Spleen (tissue), 11 donors: Measurements from ENCODE around the gene MTA1. TPM values are rescaled to one million over a fixed set of nuclear protein-coding genes. Genes with fewer than 3 reads are reported as not detected.

Source experiments
- DNase-seq: peaks from one replicate; pipeline ENCODE4 v3.0.0-alpha.2; 2020
- H3K27ac ChIP-seq, 8 donors: fragments of 200-600 bp; sonication (generic) in 7 of 8; 1 replicate in 4 of 8; 2 replicates in 4 of 8; pipeline versions ENCODE4 v1.5.0 to v1.8.0; 2016 to 2021; ENCODE audit warnings: inconsistent platforms in 4 of 8, mild to moderate bottlenecking in 4 of 8, moderate library complexity in 1 of 8
- H3K27me3 ChIP-seq, 7 donors: fragments of 200-600 bp; sonication (generic) in 6 of 7; replicated peaks in 1 of 7; 1 replicate in 4 of 7; 2 replicates in 3 of 7; pipeline versions ENCODE4 v1.5.0 to v1.8.0; 2016 to 2021; ENCODE audit warnings: inconsistent platforms in 3 of 7, mild to moderate bottlenecking in 1 of 7
- H3K36me3 ChIP-seq, 6 donors: fragments of 200-600 bp; sonication (generic) in 5 of 6; 1 replicate in 4 of 6; 2 replicates in 2 of 6; pipeline versions ENCODE4 v1.5.0 to v1.8.0; 2016 to 2021; ENCODE audit warnings: inconsistent platforms in 2 of 6
- H3K4me1 ChIP-seq, 6 donors: fragments of 200-600 bp; sonication (generic) in 5 of 6; 1 replicate in 3 of 6; 2 replicates in 3 of 6; pipeline versions ENCODE4 v1.5.0 to v1.8.0; 2016 to 2021; ENCODE audit warnings: inconsistent platforms in 3 of 6
- H3K4me3 ChIP-seq, 8 donors: fragments of 200-600 bp; sonication (generic) in 7 of 8; 1 replicate in 4 of 8; 2 replicates in 4 of 8; pipeline versions ENCODE4 v1.5.0 to v1.8.0; 2016 to 2021; ENCODE audit warnings: inconsistent platforms in 4 of 8, mild to moderate bottlenecking in 4 of 8, moderate library complexity in 2 of 8
- H3K9me3 ChIP-seq, 8 donors: fragments of 200-600 bp; sonication (generic) in 7 of 8; 1 replicate in 4 of 8; 2 replicates in 4 of 8; pipeline versions ENCODE4 v1.5.0 to v1.8.0; 2016 to 2021; ENCODE audit warnings: inconsistent platforms in 4 of 8
- CTCF ChIP-seq, 11 experiments: fragments of 200-600 bp in 7 of 11; fragments of 450-650 bp in 4 of 11; sonication (generic) in 4 of 11; IDR thresholded peaks in 8 of 11; conservative IDR thresholded peaks in 3 of 11; 1 replicate in 7 of 11; 2 replicates in 4 of 11; pipeline versions ENCODE4 v1.4.0 to v1.8.0; 2016 to 2021; ENCODE audit warnings: antibody characterized with exemption in 11 of 11, inconsistent platforms in 4 of 11, mild to moderate bottlenecking in 1 of 11
- POLR2A ChIP-seq, 3 donors: fragments of 450-650 bp; IDR thresholded peaks; one replicate each; pipeline ENCODE4 v1.5.1; 2017; ENCODE audit warnings: antibody characterized with exemption in 3 of 3, mild to moderate bottlenecking in 1 of 3
- POLR2AphosphoS5 ChIP-seq, 3 donors: sonication (generic); formaldehyde crosslinking; IDR thresholded peaks; one replicate each; pipeline ENCODE4 v1.5.1; 2017; ENCODE audit warnings: antibody characterized with exemption in 3 of 3
- WGBS, 5 donors: extraction: QIAGEN DNeasy Blood & Tissue Kit in 3 of 5; methylation state at CpG; one replicate each; pipeline versions ENCODE4 v1.1.5 to v1.1.7; 2013 to 2018; 5-methylcytosine and 5-hydroxymethylcytosine counted together
- intact Hi-C: fragments of 100-400 bp; cut with DNase I; formaldehyde crosslinking; loops from one replicate; pipeline ENCODE4 v1.15.0; 2023; ENCODE audit warnings: low total_unique reads
- polyA plus RNA-seq, 3 donors: library from polyadenylated mRNA; stranded (reverse); fragments of 200-250 nt; gene quantifications; one replicate each; pipeline ENCODE4 v1.2.1, GENCODE V29; 2013
- total RNA-seq, 7 donors: library from RNA; depleted of rRNA in 3 of 7; stranded (reverse); fragments of >200 nt in 3 of 7; fragmentation: NEBNext Ultra II Directional in 4 of 7; extraction: Animal tissue kit (Norgen Biotek cat#: 25700) in 4 of 7; gene quantifications; one replicate each; pipeline versions ENCODE4 v1.1.0 to v1.2.1, GENCODE V29; 2016 to 2021
- donor health status: healthy with polysubstance abuse.
- donor health status: DM: no; HTN: no; CAD: no; lungs with moderate emphysema.
- donor health status: DM: no; HTN: no; CAD: no.
- donor health status: Bipolar disorder and iron deficiency.
- donor health status: healthy.
- donor health status: DM: no; HTN: no; CAD: no.
- donor health status: DM: yes; HTN: yes; CAD: no.

Gene MTA1
- total and polyA plus RNA-seq, 10 donors, result 33.0 to 128 (median 78.2) TPM

GRCh38 chr14:105517096-105517495 lies 97.5 kb downstream of the MTA1 start:
- no peak for DNase-seq
- Histone ChIP-seq H3K9me3 (no peaks in the 10 kb centered on the region), H3K36me3 (no peaks in the 10 kb centered on the region), H3K27ac (no peak overlapping the region), H3K27me3 (peaks cover 0 to 59% (median 3%) of the 10 kb centered on the region in 7 donors), H3K4me1 (no peaks in the 10 kb centered on the region), H3K4me3 (no peak overlapping the region)
- intact Hi-C loops, result no loop called here
- WGBS, 5 donors, result 46 to 58% (median 54%) methylated on average over 5 of the region's 5 CpGs
- TF ChIP-seq CTCF (IDR thresholded peaks at IDR 0.05 in 8 of 11, conservative IDR thresholded peaks at IDR 0.05 in 3 of 11) (no peak), POLR2AphosphoS5 (IDR thresholded peaks at IDR 0.05) (no peak), POLR2A (IDR thresholded peaks at IDR 0.05) (no peak)

- Histone ChIP-seq H3K27ac (no peak overlapping the region), H3K4me1 (no peaks in the 10 kb centered on the region), H3K4me3 (no peak overlapping the region)
Observed at GRCh38 chr14:105519946-105520698, 100.5 kb downstream of the MTA1 start.

More at GRCh38 chr14:105519946-105520698, 100.5 kb downstream of the MTA1 start:
- Histone ChIP-seq H3K36me3 (no peaks in the 10 kb centered on the region), H3K9me3 (no peaks in the 10 kb centered on the region), H3K27me3 (peaks cover 0 to 44% (median 0%) of the 10 kb centered on the region in 7 donors)
- TF ChIP-seq POLR2AphosphoS5 (IDR thresholded peaks at IDR 0.05), result no peak
- no peak for TF ChIP-seq POLR2A (IDR thresholded peaks at IDR 0.05)
- TF ChIP-seq CTCF (IDR thresholded peaks at IDR 0.05 in 8 of 11, conservative IDR thresholded peaks at IDR 0.05 in 3 of 11), result no peak
- no peak for DNase-seq
- intact Hi-C loops, result no loop called here
- WGBS, 5 donors, result 70 to 74% (median 70%) methylated on average over 14 of the region's 14 CpGs

Other genes with a start within 250 kb of the MTA1 start
- 10 to 100 TPM; 10.1 to 31.1 (median 25.3) TPM for gene NUDT14, start 238.5 kb upstream of the MTA1 start, total RNA-seq
- 10 to 100 TPM; 17.7 to 25.4 (median 17.7) TPM for gene NUDT14, start 238.5 kb upstream of the MTA1 start, polyA plus RNA-seq
- gene BTBD6, start 171.3 kb upstream of the MTA1 start, total RNA-seq, result 10 to 100 TPM; 19.1 to 31.4 (median 23.6) TPM
- gene BTBD6, start 171.3 kb upstream of the MTA1 start, polyA plus RNA-seq, result 10 to 100 TPM; 28.2 to 30.2 (median 29.0) TPM
- 10 to 100 TPM; 37.7 to 71.2 (median 54.8) TPM for gene BRF1, start 118.8 kb upstream of the MTA1 start, total RNA-seq
- 10 to 100 TPM; 16.2 to 31.5 (median 23.8) TPM for gene BRF1, start 118.8 kb upstream of the MTA1 start, polyA plus RNA-seq
- gene PACS2, start 105.1 kb upstream of the MTA1 start, total RNA-seq, result 100 to 1,000 TPM in 4 of 7 donors, 10 to 100 TPM in 3; 69.8 to 148 (median 104) TPM
- 100 to 1,000 TPM in 1 of 3 donors, 10 to 100 TPM in 2; 32.2 to 101 (median 72.4) TPM for gene PACS2, start 105.1 kb upstream of the MTA1 start, polyA plus RNA-seq
- 1 to 10 TPM in 5 of 7 donors, under 1 TPM in 2; 0.33 to 5.3 (median 1.8) TPM for gene TEX22, start 21.3 kb upstream of the MTA1 start, total RNA-seq
- under 1 TPM; 0.33 to 0.59 (median 0.54) TPM for gene TEX22, start 21.3 kb upstream of the MTA1 start, polyA plus RNA-seq
- 100 to 1,000 TPM in 4 of 7 donors, 10 to 100 TPM in 3; 68.6 to 138 (median 100) TPM for gene CRIP2, start 55.0 kb downstream of the MTA1 start, total RNA-seq
- gene CRIP2, start 55.0 kb downstream of the MTA1 start, polyA plus RNA-seq, result 100 to 1,000 TPM in 2 of 3 donors, 10 to 100 TPM in 1; 97.7 to 181 (median 123) TPM
- 10 to 100 TPM; 20.5 to 82.8 (median 62.8) TPM for gene CRIP1, start 67.1 kb downstream of the MTA1 start, total RNA-seq
- gene CRIP1, start 67.1 kb downstream of the MTA1 start, polyA plus RNA-seq, result 100 to 1,000 TPM; 163 to 349 (median 192) TPM
- 10 to 100 TPM in 4 of 7 donors, 1 to 10 TPM in 3; 5.3 to 17.7 (median 10.8) TPM for gene TEDC1, start 71.4 kb downstream of the MTA1 start, total RNA-seq
- 10 to 100 TPM; 18.4 to 31.5 (median 27.1) TPM for gene TEDC1, start 71.4 kb downstream of the MTA1 start, polyA plus RNA-seq
- gene TMEM121, start 106.8 kb downstream of the MTA1 start, total RNA-seq, result 10 to 100 TPM in 1 of 7 donors, 1 to 10 TPM in 6; 3.4 to 10.4 (median 4.6) TPM
- 1 to 10 TPM; 3.3 to 6.0 (median 3.6) TPM for gene TMEM121, start 106.8 kb downstream of the MTA1 start, polyA plus RNA-seq